Mammary epithelial cell (primary cell): Measurements from ENCODE around the gene ZNF317.

Experiments
- CTCF ChIP-seq, 2 donors: IDR thresholded peaks in 1 of 2; conservative IDR thresholded peaks in 1 of 2; 2 replicates each; pipeline ENCODE4 v1.5.1; 2011 to 2012; ENCODE audit warnings: inconsistent platforms in 2 of 2, low read length in 2 of 2, mild to moderate bottlenecking in 2 of 2, control low read depth in 1 of 2, low read depth in 1 of 2; ENCODE audit not compliant: insufficient read depth in 1 of 2; ENCODE audit errors: extremely low read depth in 1 of 2
- EZH2 ChIP-seq: IDR thresholded peaks from 2 replicates; pipeline ENCODE4 v1.6.1; 2012; ENCODE audit warnings: low read length, inconsistent platforms, borderline replicate concordance

DNA sequence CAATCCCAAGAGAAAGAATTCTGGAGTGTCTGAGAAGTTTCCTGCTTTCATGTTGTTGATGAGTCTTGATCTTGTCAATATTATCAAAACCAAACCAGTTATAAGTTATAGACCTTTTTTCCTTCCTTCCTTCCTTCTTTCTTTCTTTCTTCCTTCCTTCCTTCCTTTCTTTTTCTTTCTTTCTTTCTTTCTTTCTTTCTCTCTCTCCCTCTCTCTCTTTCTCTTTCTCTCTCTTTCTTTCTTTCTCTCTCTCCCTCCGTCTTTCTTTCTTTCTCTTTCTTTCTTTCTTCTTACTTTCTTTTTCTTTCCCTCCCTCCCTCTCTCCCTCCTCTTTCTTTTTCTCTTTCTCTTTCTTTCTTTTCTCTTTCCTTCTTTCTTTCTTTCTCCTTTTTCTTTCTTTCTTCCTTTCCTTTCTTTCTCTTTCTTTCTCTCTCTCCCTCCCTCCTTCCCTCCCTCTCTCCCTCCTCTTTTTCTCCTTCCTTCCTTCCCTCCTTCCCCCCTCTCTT, 13.2 kb upstream of the ZNF317 start, which contains the start of gene OR7G3:
- TF ChIP-seq CTCF (conservative IDR thresholded peaks at IDR 0.05 in 1 of 2, IDR thresholded peaks at IDR 0.05 in 1 of 2; ENCODE audit: extremely low read depth in 1 of 2, insufficient read depth in 1 of 2, low read depth in 1 of 2, low read length in 2 of 2) (no peak), EZH2 (no peak)
